Activated CD8-positive, alpha-beta T cell treated with anti-CD3 and anti-CD28 coated beads, Interleukin-2, amount 10 ng/mL, durations not matched to agents 7 days and 5 days (primary cell): ENCODE measurements around the gene RIPK4. TPM values are rescaled to one million over a fixed set of nuclear protein-coding genes. Genes with fewer than 3 reads are reported as not detected.

Source experiments
- ATAC-seq: fragments of 150-1000 bp; cut with Tn5 transposase; one replicate; pipeline ENCODE4 v1.10.0; 2021; ENCODE audit warnings: moderate library complexity
- CTCF ChIA-PET: fragments of 350-600 bp; sonication (Branson Sonifier 250); formaldehyde crosslinking; loops from one replicate; lab custom pipeline; 2021; ENCODE audit warnings: antibody characterized with exemption; lab: Charles Lee
- POLR2A ChIA-PET: fragments of 350-600 bp; sonication (Branson Sonifier 250); formaldehyde crosslinking; loops from one replicate; lab custom pipeline; 2021; ENCODE audit warnings: antibody characterized with exemption; lab: Charles Lee
- DNase-seq: peaks from one replicate; pipeline ENCODE4 v3.0.0-alpha.2; 2020
- H3K27ac Mint-ChIP-seq: one replicate; pipeline ENCODE4 v1.8.0; 2021; ENCODE audit warnings: mild to moderate bottlenecking, mixed read lengths
- H3K27me3 Mint-ChIP-seq: one replicate; pipeline ENCODE4 v1.8.0; 2021; ENCODE audit warnings: low read depth, mixed read lengths
- H3K36me3 Mint-ChIP-seq: one replicate; pipeline ENCODE4 v1.8.0; 2021; ENCODE audit warnings: low read depth, mixed read lengths
- H3K4me1 Mint-ChIP-seq: one replicate; pipeline ENCODE4 v1.8.0; 2021; ENCODE audit warnings: low read depth, mixed read lengths
- H3K4me3 Mint-ChIP-seq: one replicate; pipeline ENCODE4 v1.8.0; 2021; ENCODE audit warnings: mild to moderate bottlenecking, mixed read lengths
- H3K9me3 Mint-ChIP-seq: one replicate; pipeline ENCODE4 v1.8.0; 2022; ENCODE audit warnings: mixed read lengths; ENCODE audit not compliant: insufficient read depth
- total RNA-seq, 2 experiments: library from RNA; stranded (reverse); gene quantifications; one replicate each; pipeline ENCODE4 v1.2.3, GENCODE V29; 2021

RIPK4 gene
- total RNA-seq, 2 experiments from 2014 or later, result not detected

- ATAC-seq (no peak), DNase-seq (no peak)
- Mint-ChIP-seq H3K4me1 (no peaks in the 10 kb centered on the region), H3K4me3 (no peak overlapping the region), H3K27ac (no peak overlapping the region), H3K36me3 (no peaks in the 10 kb centered on the region), H3K27me3 (no peaks in the 10 kb centered on the region), H3K9me3 (no peaks in the 10 kb centered on the region)
- POLR2A ChIA-PET, result no interaction called here
- CTCF ChIA-PET, result no interaction called here
Measured at GRCh38 chr21:41739936-41740335, 26.9 kb downstream of the RIPK4 start.

- Mint-ChIP-seq H3K27me3 (peaks cover 1% of the 10 kb centered on the region), H3K4me1 (no peaks in the 10 kb centered on the region), H3K36me3 (no peaks in the 10 kb centered on the region), H3K9me3 (no peaks in the 10 kb centered on the region), H3K27ac (no peak overlapping the region), H3K4me3 (no peak overlapping the region)
- ChIA-PET CTCF (no interaction called here), POLR2A (no interaction called here)
- ATAC-seq (no peak), DNase-seq (no peak)
Measured at GRCh38 chr21:41739011-41739410, 27.8 kb downstream of the RIPK4 start.

- DNase-seq, result no peak
- Mint-ChIP-seq H3K27me3 (peaks cover 7% of the 10 kb centered on the region), H3K36me3 (no peaks in the 10 kb centered on the region), H3K27ac (no peak overlapping the region), H3K4me3 (no peak overlapping the region), H3K4me1 (no peaks in the 10 kb centered on the region), H3K9me3 (no peaks in the 10 kb centered on the region)
- CTCF ChIA-PET, result no interaction called here
- POLR2A ChIA-PET, result no interaction called here
- no peak for ATAC-seq
Measured at GRCh38 chr21:41737651-41738324, 29.1 kb downstream of the RIPK4 start.

GRCh38 chr21:41736423-41736822, 30.4 kb downstream of the RIPK4 start:
- H3K4me1 Mint-ChIP-seq, result no peaks in the 10 kb centered on the region
- H3K27ac Mint-ChIP-seq, result no peak overlapping the region
- H3K27me3 Mint-ChIP-seq, result peaks cover 17% of the 10 kb centered on the region
- H3K4me3 Mint-ChIP-seq, result no peak overlapping the region
- ChIA-PET CTCF (no interaction called here), POLR2A (no interaction called here)
- DNase-seq (no peak), ATAC-seq (no peak)
- H3K9me3 Mint-ChIP-seq, result no peaks in the 10 kb centered on the region
- no peaks in the 10 kb centered on the region for H3K36me3 Mint-ChIP-seq

GRCh38 chr21:41733951-41734689, 32.7 kb downstream of the RIPK4 start:
- POLR2A ChIA-PET, result no interaction called here

GRCh38 chr21:41731081-41731480, 35.8 kb downstream of the RIPK4 start:
- Mint-ChIP-seq H3K4me1 (no peaks in the 10 kb centered on the region), H3K27ac (no peak overlapping the region), H3K9me3 (no peaks in the 10 kb centered on the region), H3K36me3 (no peaks in the 10 kb centered on the region), H3K4me3 (no peak overlapping the region), H3K27me3 (peaks cover 35% of the 10 kb centered on the region)
- POLR2A ChIA-PET, result no interaction called here
- CTCF ChIA-PET, result no interaction called here
- ATAC-seq, result no peak
- no peak for DNase-seq

More at GRCh38 chr21:41733951-41734689, 32.7 kb downstream of the RIPK4 start:
- Mint-ChIP-seq H3K9me3 (no peaks in the 10 kb centered on the region), H3K4me3 (no peak overlapping the region), H3K27ac (no peak overlapping the region), H3K36me3 (no peaks in the 10 kb centered on the region), H3K4me1 (no peaks in the 10 kb centered on the region), H3K27me3 (peaks cover 23% of the 10 kb centered on the region)
- CTCF ChIA-PET, result no interaction called here
- DNase-seq (no peak), ATAC-seq (no peak)

GRCh38 chr21:41730367-41730765, 36.5 kb downstream of the RIPK4 start:
- H3K27ac Mint-ChIP-seq, result no peak overlapping the region
- CTCF ChIA-PET, result no interaction called here
- no peaks in the 10 kb centered on the region for H3K36me3 Mint-ChIP-seq

GRCh38 chr21:41729701-41730366, 37.0 kb downstream of the RIPK4 start:
- Mint-ChIP-seq H3K36me3 (no peaks in the 10 kb centered on the region), H3K4me1 (no peaks in the 10 kb centered on the region), H3K27ac (no peak overlapping the region), H3K9me3 (no peaks in the 10 kb centered on the region), H3K27me3 (peaks cover 44% of the 10 kb centered on the region), H3K4me3 (no peak overlapping the region)
- ChIA-PET POLR2A (no interaction called here), CTCF (no interaction called here)
- no peak for ATAC-seq
- DNase-seq, result no peak

More at GRCh38 chr21:41730367-41730765, 36.5 kb downstream of the RIPK4 start:
- Mint-ChIP-seq H3K9me3 (no peaks in the 10 kb centered on the region), H3K4me3 (no peak overlapping the region), H3K4me1 (no peaks in the 10 kb centered on the region), H3K27me3 (peaks cover 42% of the 10 kb centered on the region)
- POLR2A ChIA-PET, result no interaction called here
- DNase-seq, result no peak
- no peak for ATAC-seq

- Mint-ChIP-seq H3K4me1 (no peaks in the 10 kb centered on the region), H3K36me3 (no peaks in the 10 kb centered on the region), H3K4me3 (no peak overlapping the region), H3K27me3 (peaks cover 43% of the 10 kb centered on the region), H3K27ac (no peak overlapping the region), H3K9me3 (no peaks in the 10 kb centered on the region)
- CTCF ChIA-PET, result no interaction called here
- DNase-seq (no peak), ATAC-seq (no peak)
- POLR2A ChIA-PET, result no interaction called here
Measured at GRCh38 chr21:41727784-41728763, 38.8 kb downstream of the RIPK4 start.

- Mint-ChIP-seq H3K36me3 (no peaks in the 10 kb centered on the region), H3K27me3 (peaks cover 36% of the 10 kb centered on the region), H3K27ac (no peak overlapping the region), H3K4me3 (no peak overlapping the region), H3K9me3 (no peaks in the 10 kb centered on the region), H3K4me1 (no peaks in the 10 kb centered on the region)
- CTCF ChIA-PET, result no interaction called here
- ATAC-seq (no peak), DNase-seq (no peak)
- POLR2A ChIA-PET, result no interaction called here
Measured at GRCh38 chr21:41726970-41727783, 39.7 kb downstream of the RIPK4 start.

GRCh38 chr21:41726630-41726969, 40.3 kb downstream of the RIPK4 start:
- no peaks in the 10 kb centered on the region for H3K36me3 Mint-ChIP-seq
- ChIA-PET POLR2A (no interaction called here), CTCF (no interaction called here)
- ATAC-seq (no peak), DNase-seq (no peak)
- H3K9me3 Mint-ChIP-seq, result no peaks in the 10 kb centered on the region
- peaks cover 32% of the 10 kb centered on the region for H3K27me3 Mint-ChIP-seq
- H3K4me1 Mint-ChIP-seq, result no peaks in the 10 kb centered on the region
- H3K27ac Mint-ChIP-seq, result no peak overlapping the region
- no peak overlapping the region for H3K4me3 Mint-ChIP-seq
